Karpas-422 (cell line): ENCODE measurements around the gene ST6GALNAC4. TPM values are rescaled to one million over a fixed set of nuclear protein-coding genes. Genes with fewer than 3 reads are reported as not detected.
"Not testable (repeated sequence)": the region's sequence is repeated elsewhere in the genome, so short reads cannot be mapped to it uniquely, and the experiment has no call there.

Experiments used
- DNase-seq: peaks from one replicate; pipeline ENCODE4 v3.0.0-alpha.2; 2015
- H2AFZ ChIP-seq: fragments of 200-600 bp; sonication (generic); 2 replicates; pipeline ENCODE4 v1.6.1; 2014; ENCODE audit warnings: antibody characterized with exemption, low read length, mixed read lengths
- H3K27ac ChIP-seq: fragments of 200-600 bp; sonication (generic); 2 replicates; pipeline ENCODE4 v1.5.1; 2014; ENCODE audit warnings: mild to moderate bottlenecking, low read length, moderate library complexity
- H3K27me3 ChIP-seq: fragments of 200-600 bp; sonication (generic); 2 replicates; pipeline ENCODE4 v1.6.1; 2014; ENCODE audit warnings: low read length, mixed read lengths
- H3K36me3 ChIP-seq: fragments of 200-600 bp; sonication (generic); 2 replicates; pipeline ENCODE4 v1.6.1; 2014; ENCODE audit warnings: low read length, mixed read lengths; ENCODE audit not compliant: insufficient read depth
- H3K4me1 ChIP-seq: fragments of 200-600 bp; sonication (generic); 2 replicates; pipeline ENCODE4 v1.6.1; 2014; ENCODE audit warnings: mild to moderate bottlenecking, low read length, mixed read lengths
- H3K4me2 ChIP-seq: fragments of 200-600 bp; sonication (generic); 2 replicates; pipeline ENCODE4 v1.6.1; 2014; ENCODE audit warnings: low read length, low read depth, mild to moderate bottlenecking; ENCODE audit not compliant: poor library complexity, severe bottlenecking
- H3K4me3 ChIP-seq: fragments of 200-600 bp; sonication (generic); 2 replicates; pipeline ENCODE4 v1.5.1; 2014; ENCODE audit warnings: mild to moderate bottlenecking, antibody characterized with exemption, low read length, mixed read lengths
- H3K79me2 ChIP-seq: fragments of 200-600 bp; sonication (generic); 2 replicates; pipeline ENCODE4 v1.6.1; 2014; ENCODE audit warnings: mild to moderate bottlenecking, low read length, mixed read lengths
- H3K9ac ChIP-seq: fragments of 200-600 bp; sonication (generic); 2 replicates; pipeline ENCODE4 v1.6.0; 2014; ENCODE audit warnings: low read length
- H3K9me2 ChIP-seq: fragments of 200-600 bp; sonication (generic), shearing (Covaris generic); replicated peaks from 2 replicates; pipeline ENCODE4 v1.6.0; 2014; ENCODE audit warnings: mild to moderate bottlenecking, low read length, moderate library complexity; ENCODE audit not compliant: insufficient read depth
- H3K9me3 ChIP-seq: fragments of 300-700, 200-600 bp; sonication (generic); 2 replicates; pipeline ENCODE4 v1.6.1; 2014; ENCODE audit warnings: low read length, mixed read lengths
- H4K20me1 ChIP-seq: fragments of 200-600 bp; sonication (generic); 2 replicates; pipeline ENCODE4 v1.6.1; 2014; ENCODE audit warnings: mild to moderate bottlenecking, antibody characterized with exemption, low read length, low read depth; ENCODE audit not compliant: insufficient read depth
- total RNA-seq: library from RNA; depleted of rRNA; stranded (reverse); fragments of >200 nt; shearing (Covaris generic); gene quantifications from 2 replicates; pipeline ENCODE4 v1.2.3, GENCODE V29; 2014; ENCODE audit warnings: low replicate concordance

The ST6GALNAC4 gene
- total RNA-seq, 1 experiment from 2014 or later: 23.5 TPM

GRCh38 chr9:127875306-127875966 lies 41.4 kb downstream of the ST6GALNAC4 start:
- no peak overlapping the region for H3K4me2 ChIP-seq
- no peak for DNase-seq

GRCh38 chr9:127874301-127875221 lies 42.3 kb downstream of the ST6GALNAC4 start:
- Histone ChIP-seq H3K36me3 (no peaks in the 10 kb centered on the region), H3K27me3 (no peaks in the 10 kb centered on the region), H3K4me1 (0 out of 2 replicates have a peak, but pooled peaks cover 2% of the 10 kb centered on the region), H3K9me3 (no peaks in the 10 kb centered on the region), H2AFZ (no peak overlapping the region), H3K9ac (no peak overlapping the region), H4K20me1 (no peaks in the 10 kb centered on the region), H3K4me3 (no peak overlapping the region), H3K9me2 (no peaks in the 10 kb centered on the region), H3K27ac (no peak overlapping the region), H3K4me2 (no peak overlapping the region), H3K79me2 (no peaks in the 10 kb centered on the region)
- DNase-seq: no peak

More at GRCh38 chr9:127875306-127875966, 41.4 kb downstream of the ST6GALNAC4 start:
- Histone ChIP-seq H3K79me2 (no peaks in the 10 kb centered on the region), H3K27ac (no peak overlapping the region), H2AFZ (no peak overlapping the region), H3K9me3 (no peaks in the 10 kb centered on the region), H3K9me2 (no peaks in the 10 kb centered on the region), H3K36me3 (no peaks in the 10 kb centered on the region), H3K4me3 (no peak overlapping the region), H4K20me1 (no peaks in the 10 kb centered on the region), H3K4me1 (0 out of 2 replicates have a peak, but pooled peaks cover 2% of the 10 kb centered on the region), H3K9ac (no peak overlapping the region), H3K27me3 (no peaks in the 10 kb centered on the region)

GRCh38 chr9:127873886-127874285 lies 43.0 kb downstream of the ST6GALNAC4 start:
- Histone ChIP-seq H3K4me3 (no peak overlapping the region), H3K79me2 (no peaks in the 10 kb centered on the region), H3K36me3 (no peaks in the 10 kb centered on the region), H3K9me3 (no peaks in the 10 kb centered on the region), H3K4me2 (no peak overlapping the region), H2AFZ (no peak overlapping the region), H3K27me3 (no peaks in the 10 kb centered on the region), H3K4me1 (0 out of 2 replicates have a peak, but pooled peaks cover under 1% of the 10 kb centered on the region), H3K9ac (no peak overlapping the region), H3K9me2 (no peaks in the 10 kb centered on the region), H4K20me1 (no peaks in the 10 kb centered on the region), H3K27ac (no peak overlapping the region)
- DNase-seq: no peak

GRCh38 chr9:127873223-127873691 lies 43.6 kb downstream of the ST6GALNAC4 start:
- Histone ChIP-seq H3K9me3 (no peaks in the 10 kb centered on the region), H3K4me1 (no peaks in the 10 kb centered on the region), H4K20me1 (no peaks in the 10 kb centered on the region), H3K4me2 (no peak overlapping the region), H3K9me2 (no peaks in the 10 kb centered on the region), H2AFZ (no peak overlapping the region), H3K9ac (no peak overlapping the region), H3K79me2 (no peaks in the 10 kb centered on the region), H3K36me3 (no peaks in the 10 kb centered on the region), H3K27me3 (no peaks in the 10 kb centered on the region), H3K4me3 (no peak overlapping the region), H3K27ac (no peak overlapping the region)
- DNase-seq: no peak

GRCh38 chr9:127872369-127873222 lies 44.2 kb downstream of the ST6GALNAC4 start:
- Histone ChIP-seq H3K79me2 (no peaks in the 10 kb centered on the region), H3K4me3 (no peak overlapping the region), H3K9ac (no peak overlapping the region), H3K4me2 (no peak overlapping the region), H3K9me3 (no peaks in the 10 kb centered on the region), H3K36me3 (no peaks in the 10 kb centered on the region), H2AFZ (no peak overlapping the region), H3K4me1 (no peaks in the 10 kb centered on the region), H3K27me3 (no peaks in the 10 kb centered on the region), H3K9me2 (no peaks in the 10 kb centered on the region), H3K27ac (no peak overlapping the region), H4K20me1 (no peaks in the 10 kb centered on the region)
- no peak for DNase-seq

- DNase-seq: no peak
- Histone ChIP-seq H3K9me2 (no peaks in the 10 kb centered on the region), H3K79me2 (no peaks in the 10 kb centered on the region), H2AFZ (no peak overlapping the region), H4K20me1 (no peaks in the 10 kb centered on the region), H3K36me3 (no peaks in the 10 kb centered on the region), H3K27ac (no peak overlapping the region), H3K9ac (no peak overlapping the region), H3K4me1 (no peaks in the 10 kb centered on the region), H3K4me3 (no peak overlapping the region), H3K9me3 (no peaks in the 10 kb centered on the region), H3K27me3 (no peaks in the 10 kb centered on the region), H3K4me2 (no peak overlapping the region)
These were observed 45.3 kb downstream of the ST6GALNAC4 start for GRCh38 chr9:127871531-127871930.

- no peaks in the 10 kb centered on the region for H3K9me3 ChIP-seq
- no peak for DNase-seq
- no peak overlapping the region for H2AFZ ChIP-seq
- H3K36me3 ChIP-seq: no peaks in the 10 kb centered on the region
- H3K27ac ChIP-seq: no peak overlapping the region
- no peak overlapping the region for H3K9ac ChIP-seq
- no peak overlapping the region for H3K4me2 ChIP-seq
- no peaks in the 10 kb centered on the region for H3K27me3 ChIP-seq
- H3K79me2 ChIP-seq: no peaks in the 10 kb centered on the region
- no peaks in the 10 kb centered on the region for H4K20me1 ChIP-seq
- no peaks in the 10 kb centered on the region for H3K9me2 ChIP-seq
- H3K4me3 ChIP-seq: no peak overlapping the region
- H3K4me1 ChIP-seq: no peaks in the 10 kb centered on the region
These were observed 46.0 kb downstream of the ST6GALNAC4 start for GRCh38 chr9:127870887-127871286.

GRCh38 chr9:127870153-127870491 lies 46.7 kb downstream of the ST6GALNAC4 start:
- H3K9me2 ChIP-seq, H3K4me1 ChIP-seq, H3K9ac ChIP-seq, H4K20me1 ChIP-seq, DNase-seq, H3K27ac ChIP-seq, H3K79me2 ChIP-seq, H3K9me3 ChIP-seq, H3K27me3 ChIP-seq, H3K4me2 ChIP-seq, H3K4me3 ChIP-seq, H2AFZ ChIP-seq, H3K36me3 ChIP-seq: not testable (repeated sequence)
